Keratinocyte (primary cell): ENCODE results near the gene XIRP1.
A peak's percentile ranks its signal among the peaks of the same experiment; 100 is the strongest.

Experiments
- CTCF ChIP-seq, 3 experiments: IDR thresholded peaks in 1 of 3; conservative IDR thresholded peaks in 1 of 3; optimal IDR thresholded peaks in 1 of 3; 2 replicates in 2 of 3; 3 replicates in 1 of 3; pipeline versions ENCODE3 to v1.5.1; 2011; ENCODE audit warnings: low read length in 3 of 3, mild to moderate bottlenecking in 3 of 3, moderate library complexity in 2 of 3, control low read depth in 1 of 3, inconsistent platforms in 1 of 3; ENCODE audit not compliant: insufficient read depth in 2 of 3; ENCODE audit errors: extremely low read depth in 1 of 3
- EZH2 ChIP-seq: IDR thresholded peaks from one replicate; pipeline ENCODE4 v1.6.1; 2012; ENCODE audit warnings: inconsistent platforms, mild to moderate bottlenecking, low read length, moderate library complexity

- peak in 2 of 3 experiments; percentile 4 to 6 for TF ChIP-seq CTCF (optimal IDR thresholded peaks at IDR 0.05 in 1 of 3, IDR thresholded peaks at IDR 0.05 in 1 of 3, conservative IDR thresholded peaks at IDR 0.05 in 1 of 3; ENCODE audit: extremely low read depth in 1 of 3, insufficient read depth in 2 of 3, low read length in 3 of 3)
- TF ChIP-seq EZH2, result no peak
Observed at GRCh38 chr3:39180546-39181346, 11.6 kb downstream of the XIRP1 start.
